Right renal cortex interstitium (tissue), 3 donors: Measurements from ENCODE around the gene C19orf53. TPM values are rescaled to one million over a fixed set of nuclear protein-coding genes. Genes with fewer than 3 reads are reported as not detected.

Source experiments
- DNase-seq, 3 donors: peaks; one replicate each; pipeline ENCODE4 v3.0.0-alpha.2; 2013; ENCODE audit warnings: low read depth in 3 of 3, low spot score in 2 of 3
- polyA plus RNA-seq, 3 donors: library from polyadenylated mRNA; unstranded; fragments of 120-200 nt; gene quantifications; one replicate each; pipeline ENCODE4 v1.2.1, GENCODE V29; 2013; ENCODE audit not compliant: insufficient read length in 3 of 3

C19orf53 gene
- polyA plus RNA-seq, 3 donors, result 95.9 to 122 (median 110) TPM

DNA sequence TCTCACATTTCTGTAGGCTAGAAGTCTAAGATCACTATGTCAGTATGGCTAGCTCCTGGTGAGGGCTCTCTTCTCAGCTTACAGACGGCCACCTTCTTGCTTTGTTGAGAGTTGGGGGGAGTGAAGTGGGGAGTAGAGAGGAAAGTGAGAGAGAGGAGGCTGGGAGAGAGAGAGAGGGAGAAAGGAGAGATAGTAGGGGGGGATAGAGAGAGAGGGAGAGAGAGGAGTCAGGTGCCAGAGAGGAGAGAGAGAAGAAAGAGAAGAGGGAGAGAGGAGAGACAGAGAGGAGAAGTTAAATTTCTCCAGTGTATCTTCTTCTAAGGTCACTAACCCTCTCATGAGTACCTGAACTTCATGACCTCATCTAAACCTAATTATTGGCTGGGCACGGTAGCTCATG is 49.6 kb downstream of the C19orf53 start:
- DNase-seq, result no peak

GRCh38 chr19:13824703-13825102 is 50.4 kb downstream of the C19orf53 start:
- no peak for DNase-seq

DNA sequence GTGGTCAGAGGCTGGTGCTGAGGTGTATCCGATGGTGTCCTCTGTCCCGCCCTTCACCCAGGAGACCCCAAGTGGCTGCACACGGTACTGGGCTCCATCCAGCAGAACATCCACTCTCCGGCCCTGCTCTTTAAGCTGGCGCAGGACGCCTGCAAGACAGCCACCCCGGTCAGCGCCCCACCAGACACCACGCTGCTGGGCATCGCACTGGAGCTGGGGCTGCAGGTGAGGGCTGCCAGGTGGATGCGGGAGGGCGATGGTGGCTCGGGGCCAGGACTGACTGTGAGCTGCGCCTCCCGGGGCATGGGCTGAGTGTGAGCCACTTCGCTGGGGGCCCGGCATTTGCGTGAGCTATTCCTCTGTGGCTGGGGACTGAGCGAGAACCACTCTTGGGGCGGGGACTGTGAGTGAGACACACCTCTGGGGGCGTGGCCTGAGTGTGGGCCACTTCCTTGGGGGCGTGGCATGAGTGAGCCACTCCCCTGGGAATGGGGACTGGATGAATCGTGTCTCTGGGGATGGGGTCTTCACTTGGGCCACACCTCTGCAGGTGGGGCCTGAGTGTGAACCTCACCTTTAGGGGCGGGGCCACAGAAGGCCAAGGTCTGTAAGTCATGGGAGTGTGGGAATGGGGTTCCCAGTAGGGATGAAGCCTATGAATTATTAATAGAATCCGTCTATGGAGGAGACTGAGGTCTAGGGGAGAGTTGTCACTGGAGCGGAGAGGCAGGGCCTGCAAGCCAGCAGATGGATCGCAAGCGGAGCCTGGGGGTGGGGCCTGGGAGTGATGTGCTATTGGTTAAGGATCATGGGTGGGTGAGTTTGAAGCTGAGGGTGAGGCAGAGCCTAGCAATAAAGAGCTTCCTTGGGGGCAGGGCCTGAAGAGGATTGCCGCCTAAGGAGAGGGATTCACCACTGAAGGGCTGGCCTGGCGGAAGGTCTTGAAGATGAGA is 51.5 kb downstream of the C19orf53 start:
- no peak for DNase-seq

DNA sequence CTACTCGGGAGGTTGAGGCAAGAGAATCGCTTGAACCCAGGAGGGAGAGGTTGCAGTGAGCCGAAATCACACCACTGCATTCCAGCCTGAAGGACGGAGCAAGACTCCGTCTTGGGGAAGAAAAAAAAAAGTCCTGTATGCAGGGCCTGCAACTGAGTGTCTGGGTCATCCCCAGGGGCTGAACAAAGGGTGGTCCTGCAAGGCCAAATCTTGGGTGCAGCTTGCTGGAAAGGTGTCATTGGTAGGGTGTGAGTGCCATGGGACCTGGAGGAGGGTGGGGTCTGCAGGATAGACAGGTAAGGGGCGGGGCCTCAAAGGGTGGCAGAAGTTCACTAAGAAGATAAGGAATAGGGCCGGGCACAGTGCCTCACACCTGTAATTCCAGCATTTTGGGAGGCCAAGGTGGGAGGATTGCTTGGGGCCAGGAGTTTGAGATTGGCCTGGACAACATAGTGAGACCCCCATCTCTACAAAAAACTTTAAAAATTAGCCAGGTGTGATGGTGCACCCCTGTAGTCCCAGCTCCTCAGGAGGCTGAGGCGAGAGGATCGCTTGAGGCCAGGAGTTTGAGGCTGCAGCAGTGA is 52.5 kb downstream of the C19orf53 start:
- DNase-seq, result no peak

DNA sequence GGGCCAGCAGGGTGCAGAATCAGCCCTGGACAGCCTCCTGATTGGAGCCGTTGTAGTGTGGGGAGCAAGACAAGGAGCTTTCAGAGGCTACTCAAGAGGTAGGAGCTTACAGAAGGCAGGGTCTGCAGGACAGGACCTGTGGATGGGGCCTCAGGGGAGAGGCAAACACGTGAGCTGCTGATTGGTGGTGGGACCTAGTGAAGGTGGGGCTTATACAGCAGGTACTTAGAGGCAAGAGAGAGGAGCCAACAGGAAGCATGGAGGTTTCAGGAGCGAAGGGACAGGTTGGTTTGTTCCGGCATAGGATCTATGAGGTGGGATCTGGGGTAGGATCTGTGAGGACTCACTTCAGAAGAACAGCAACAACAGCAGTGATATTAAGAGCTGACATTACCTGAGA is 53.4 kb downstream of the C19orf53 start:
- no peak for DNase-seq

Other genes starting within 250 kb of the C19orf53 start
- gene MRI1, start 9.9 kb upstream of the C19orf53 start, polyA plus RNA-seq, result 10 to 100 TPM; 13.6 to 22.0 (median 20.1) TPM
- 1 to 10 TPM; 5.3 to 6.8 (median 6.1) TPM for gene ZSWIM4, start 21.0 kb downstream of the C19orf53 start, polyA plus RNA-seq
- 1 to 10 TPM in 1 of 3 donors, under 1 TPM in 2; 0.76 to 1.1 (median 0.89) TPM for gene NANOS3, start 102.7 kb downstream of the C19orf53 start, polyA plus RNA-seq
- gene BRME1, start 131.7 kb downstream of the C19orf53 start, polyA plus RNA-seq, result 1 to 10 TPM; 4.6 to 4.8 (median 4.7) TPM
- gene CC2D1A, start 131.7 kb downstream of the C19orf53 start, polyA plus RNA-seq, result 10 to 100 TPM; 20.1 to 23.3 (median 20.7) TPM
- gene PODNL1, start 164.0 kb downstream of the C19orf53 start, polyA plus RNA-seq, result under 1 TPM; 0.71 to 0.95 (median 0.85) TPM
- 10 to 100 TPM; 28.5 to 29.4 (median 28.6) TPM for gene DCAF15, start 178.1 kb downstream of the C19orf53 start, polyA plus RNA-seq
- gene RFX1, start 231.9 kb downstream of the C19orf53 start, polyA plus RNA-seq, result 1 to 10 TPM; 7.4 to 9.3 (median 7.8) TPM